Activated naive CD4-positive, alpha-beta T cell treated with anti-CD3 and anti-CD28 coated beads, Interleukin-2, amount 50 U/mL, for 72 hours (primary cell): Measurements from ENCODE around the gene CEMIP2. TPM values are rescaled to one million over a fixed set of nuclear protein-coding genes. Genes with fewer than 3 reads are reported as not detected.
"Not testable (repeated sequence)": the region's sequence is repeated elsewhere in the genome, so short reads cannot be mapped to it uniquely, and the experiment has no call there.

Source experiments
- ATAC-seq, 2 donors: fragments of 150-1000 bp; cut with Tn5 transposase; 2 replicates each; pipeline ENCODE4 v1.10.0; 2021; ENCODE audit warnings: mild to moderate bottlenecking in 2 of 2, moderate library complexity in 2 of 2
- DNase-seq, 2 donors: peaks; one replicate each; pipeline ENCODE4 v3.0.0; 2021 to 2022; ENCODE audit warnings: low spot score in 2 of 2
- H3K27ac Mint-ChIP-seq, 2 donors: one replicate each; pipeline ENCODE4 v1.8.0; 2022; ENCODE audit warnings: mild to moderate bottlenecking in 2 of 2, mixed read lengths in 2 of 2
- H3K36me3 Mint-ChIP-seq, 2 donors: one replicate each; pipeline ENCODE4 v1.8.0; 2022; ENCODE audit warnings: mixed read lengths in 2 of 2
- H3K9me3 Mint-ChIP-seq, 2 donors: one replicate each; pipeline ENCODE4 v1.8.0; 2022; ENCODE audit warnings: mixed read lengths in 2 of 2
- total RNA-seq, 2 donors: library from RNA; stranded (reverse); gene quantifications; one replicate each; pipeline ENCODE4 v1.2.3, GENCODE V29; 2022

CEMIP2 gene
- total RNA-seq, 2 donors from 2014 or later = 48.8 to 66.5 TPM

DNA sequence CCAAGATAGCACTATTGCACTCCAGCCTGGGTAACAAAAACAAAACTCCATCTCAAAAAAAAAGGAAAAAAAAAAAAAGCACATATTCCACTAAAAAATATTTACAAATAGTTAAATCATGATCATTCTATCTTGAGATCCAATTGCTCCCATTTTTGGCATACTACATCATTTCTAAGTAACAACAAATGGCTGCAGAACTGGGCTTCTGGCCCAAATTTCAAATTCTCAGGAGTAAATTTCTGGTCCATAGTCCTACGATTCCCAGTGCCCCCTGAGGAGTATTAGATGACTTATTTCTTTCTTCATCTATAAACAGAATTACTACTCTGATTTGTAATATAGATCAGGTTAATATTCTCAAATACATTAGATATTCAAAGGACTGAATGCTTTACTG, 62.1 kb downstream of the CEMIP2 start:
- no peaks in the 10 kb centered on the region for H3K9me3 Mint-ChIP-seq
- no peak for DNase-seq
- no peak for ATAC-seq
- no peak overlapping the region for H3K27ac Mint-ChIP-seq
- peaks cover 6 to 33% of the 10 kb centered on the region in 2 donors for H3K36me3 Mint-ChIP-seq

DNA sequence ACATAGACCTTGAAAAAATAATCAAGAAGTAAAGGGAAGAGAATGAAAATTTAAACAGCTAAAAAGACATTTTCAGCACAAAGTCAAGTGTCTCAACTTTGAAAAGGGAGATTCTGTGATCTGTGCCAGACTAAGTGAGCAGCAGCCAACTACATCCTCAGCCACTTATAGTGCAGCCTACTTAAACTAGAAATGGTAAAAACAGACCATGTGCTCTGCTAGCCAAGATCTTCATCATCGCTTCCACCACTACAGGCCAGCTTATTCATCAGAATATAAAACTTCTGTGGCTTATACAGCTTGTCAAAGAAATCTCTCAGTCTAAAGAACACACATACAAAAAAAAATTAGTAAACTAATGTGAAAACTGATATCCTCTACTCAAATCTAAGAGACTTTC, 63.5 kb downstream of the CEMIP2 start:
- H3K36me3 Mint-ChIP-seq = peaks cover 8 to 32% of the 10 kb centered on the region in 2 donors
- ATAC-seq = no peak
- DNase-seq = no peak
- H3K9me3 Mint-ChIP-seq = no peaks in the 10 kb centered on the region
- H3K27ac Mint-ChIP-seq = peak overlapping the region; percentile 3 to 58

DNA sequence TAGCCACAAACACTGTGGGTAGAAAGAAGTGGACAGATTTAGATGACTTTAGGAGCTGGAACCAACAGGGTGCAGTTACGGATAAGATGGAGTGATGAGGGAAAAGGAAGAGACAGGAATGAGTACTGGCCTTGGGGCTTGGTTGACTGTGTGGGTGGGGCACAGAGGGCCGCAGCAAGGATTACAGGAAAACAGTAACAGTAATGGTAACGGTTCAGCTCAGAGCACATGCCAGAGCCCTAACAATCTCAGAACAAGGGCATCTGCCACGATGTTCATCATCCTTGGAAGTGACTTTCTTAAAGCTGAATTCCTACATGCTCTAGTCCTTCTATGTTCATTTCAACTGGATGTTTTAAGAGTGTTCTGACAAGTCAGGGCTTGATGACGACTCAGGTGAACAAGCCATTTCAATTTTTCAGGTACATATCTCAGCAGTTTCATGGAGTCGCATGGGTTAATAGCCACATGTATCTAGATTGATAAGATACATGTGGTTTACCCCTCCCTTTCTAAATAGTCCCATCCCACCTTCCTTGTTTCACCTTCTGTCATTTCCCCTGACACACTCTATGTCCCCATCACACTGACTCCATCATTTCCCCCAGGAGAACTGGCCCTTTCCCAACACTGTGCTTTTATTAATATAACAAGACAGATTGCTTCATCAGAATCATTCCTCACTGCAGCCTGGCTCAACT, 65.0 kb downstream of the CEMIP2 start:
- H3K9me3 Mint-ChIP-seq = no peaks in the 10 kb centered on the region
- peak overlapping the region; percentile 3 to 83 for H3K27ac Mint-ChIP-seq
- H3K36me3 Mint-ChIP-seq = peaks cover 15 to 35% of the 10 kb centered on the region in 2 donors
- no peak for ATAC-seq
- DNase-seq = no peak

DNA sequence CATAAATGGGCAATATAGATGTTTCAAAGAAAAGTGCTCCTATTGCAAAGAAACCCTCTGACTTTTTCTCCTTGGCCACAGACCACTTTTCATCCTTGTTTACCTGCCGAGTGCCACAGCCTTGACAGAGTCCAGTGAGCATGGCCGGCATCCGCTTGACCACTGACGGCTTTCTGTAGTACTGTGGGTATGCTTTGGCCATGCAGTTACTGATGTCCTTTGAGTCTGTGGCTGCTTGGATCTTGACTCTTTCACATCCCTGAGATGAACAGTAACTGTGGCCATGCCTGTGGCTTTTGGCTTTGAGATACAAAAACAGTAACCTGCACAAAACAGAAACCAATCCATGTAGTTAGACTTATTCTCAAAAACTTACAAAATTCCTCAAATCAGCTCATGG, 70.4 kb downstream of the CEMIP2 start:
- no peak for ATAC-seq
- peaks cover 17 to 42% of the 10 kb centered on the region in 2 donors for H3K36me3 Mint-ChIP-seq

DNA sequence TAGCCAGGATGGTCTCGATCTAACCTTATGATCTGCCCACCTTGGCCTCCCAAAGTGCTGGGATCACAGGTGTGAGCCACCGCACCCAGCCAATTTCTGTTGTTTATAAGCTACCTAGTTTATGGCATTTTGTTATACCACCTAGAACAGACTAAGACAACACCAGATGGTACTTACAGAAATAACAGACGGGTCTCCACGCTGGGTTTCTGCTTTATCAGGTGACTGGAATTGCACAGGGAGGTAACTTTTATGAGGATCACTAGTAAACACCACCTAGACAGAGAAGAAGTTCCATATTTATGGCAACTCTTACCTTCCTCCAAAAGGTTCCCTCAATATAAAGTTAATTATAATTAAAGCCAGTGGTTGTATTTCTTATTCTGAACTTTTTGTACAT, 74.0 kb downstream of the CEMIP2 start:
- Mint-ChIP-seq H3K36me3 (peaks cover 20 to 53% of the 10 kb centered on the region in 2 donors), H3K27ac (no peak overlapping the region), H3K9me3 (no peaks in the 10 kb centered on the region)
- DNase-seq = no peak
- no peak for ATAC-seq

More for the DNA sequence above, 70.4 kb downstream of the CEMIP2 start:
- H3K9me3 Mint-ChIP-seq = no peaks in the 10 kb centered on the region
- DNase-seq = no peak
- no peak overlapping the region for H3K27ac Mint-ChIP-seq

DNA sequence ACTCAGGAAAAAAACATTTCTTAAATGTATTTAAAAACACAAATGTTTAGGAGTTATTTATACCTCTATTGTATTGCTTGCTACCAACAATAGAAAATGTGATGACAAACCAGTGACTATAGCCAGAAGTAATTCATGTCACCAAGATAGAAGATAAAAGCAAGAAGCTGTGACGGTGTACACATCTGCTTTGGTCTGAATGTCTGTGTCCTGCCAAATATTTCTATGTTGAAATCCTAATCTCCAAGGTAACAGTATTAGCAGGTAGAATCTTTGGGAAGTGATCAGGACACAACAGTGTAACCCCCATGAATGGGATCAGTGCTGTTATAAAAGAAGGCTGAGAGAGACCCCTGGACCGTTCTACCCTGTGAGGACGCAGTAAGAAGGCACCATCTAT, 74.7 kb downstream of the CEMIP2 start:
- ATAC-seq = no peak
- H3K27ac Mint-ChIP-seq = no peak overlapping the region
- H3K9me3 Mint-ChIP-seq = no peaks in the 10 kb centered on the region
- no peak for DNase-seq
- peaks cover 22 to 56% of the 10 kb centered on the region in 2 donors for H3K36me3 Mint-ChIP-seq

DNA sequence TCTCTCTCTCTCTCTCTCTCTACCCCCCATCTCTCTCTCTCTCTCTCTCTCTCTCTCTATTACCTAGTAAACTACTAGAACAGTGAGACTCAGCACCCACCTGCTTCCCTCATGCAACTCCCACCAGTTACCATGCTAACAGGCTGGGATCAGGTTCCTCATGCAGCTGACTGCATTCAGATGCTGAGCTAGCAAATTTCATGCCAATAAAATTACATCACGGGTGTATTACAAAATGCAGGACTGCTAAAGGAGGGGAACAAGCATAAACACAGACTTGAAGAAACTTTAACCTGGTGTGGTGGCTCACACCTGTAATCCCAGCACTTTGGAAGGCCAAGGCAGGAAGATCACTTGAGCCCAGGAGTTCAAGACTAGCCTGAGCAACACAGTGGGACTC, 76.0 kb downstream of the CEMIP2 start:
- H3K27ac Mint-ChIP-seq = peak overlapping the region in 1 of 2 donors; percentile 91
- H3K36me3 Mint-ChIP-seq = peaks cover 25 to 50% of the 10 kb centered on the region in 2 donors
- no peak for DNase-seq
- no peaks in the 10 kb centered on the region for H3K9me3 Mint-ChIP-seq
- ATAC-seq = no peak

DNA sequence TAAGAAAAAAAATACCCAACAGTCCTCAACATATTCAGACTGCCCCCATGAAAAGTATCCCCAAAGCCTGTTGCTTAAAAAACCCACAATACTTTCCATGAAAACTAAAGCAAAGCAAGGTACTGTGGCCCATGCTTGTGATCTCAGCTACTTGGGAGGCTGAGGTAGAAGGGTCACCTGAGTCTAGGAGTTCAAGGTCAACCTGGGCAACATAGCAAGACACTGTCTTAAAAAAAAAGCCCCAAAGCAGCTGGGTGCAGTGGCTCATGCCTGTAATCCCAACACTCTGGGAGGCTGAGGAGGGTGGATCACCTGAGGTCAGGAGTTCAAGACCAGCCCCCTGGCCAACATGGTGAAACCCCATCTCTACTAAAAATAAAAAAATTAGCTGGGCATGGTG, 76.7 kb downstream of the CEMIP2 start:
- H3K36me3 Mint-ChIP-seq = peaks cover 25 to 51% of the 10 kb centered on the region in 2 donors
- ATAC-seq, DNase-seq, H3K9me3 Mint-ChIP-seq, H3K27ac Mint-ChIP-seq: not testable (repeated sequence)

DNA sequence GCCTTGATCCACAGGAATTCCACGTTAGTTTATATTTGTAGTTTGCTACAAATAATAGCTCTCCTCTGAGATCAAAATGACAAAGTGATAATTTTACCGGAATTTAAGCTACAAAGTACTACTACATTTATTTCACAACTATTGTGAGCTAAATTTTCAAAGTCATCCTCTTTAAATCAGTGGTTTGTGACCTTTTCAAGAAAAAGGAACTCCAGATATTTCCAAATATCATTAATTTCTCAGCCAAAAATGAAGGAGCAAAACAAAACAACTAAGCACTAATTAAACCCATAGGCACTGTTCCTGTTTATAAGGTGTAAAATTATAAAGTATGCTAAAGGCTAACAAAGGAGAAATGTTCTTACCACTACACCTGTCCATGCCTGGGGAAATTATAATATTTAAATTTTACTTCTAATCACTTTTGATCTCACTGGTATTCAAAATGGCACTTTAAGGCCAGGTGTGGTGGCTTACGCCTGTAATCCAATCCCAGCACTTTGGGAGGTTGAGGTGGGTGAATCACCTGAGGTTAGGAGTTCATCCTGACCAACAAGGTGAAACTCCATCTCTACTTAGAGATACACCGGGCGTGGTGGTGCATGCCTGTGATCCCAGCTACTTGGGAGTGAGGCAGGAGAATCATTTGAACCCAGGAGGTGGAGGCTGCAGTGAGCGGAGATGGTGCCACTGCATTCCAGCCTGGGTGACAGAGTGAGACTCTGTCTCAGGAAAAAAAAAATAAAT, 77.5 kb downstream of the CEMIP2 start:
- H3K36me3 Mint-ChIP-seq = peaks cover 28 to 56% of the 10 kb centered on the region in 2 donors

DNA sequence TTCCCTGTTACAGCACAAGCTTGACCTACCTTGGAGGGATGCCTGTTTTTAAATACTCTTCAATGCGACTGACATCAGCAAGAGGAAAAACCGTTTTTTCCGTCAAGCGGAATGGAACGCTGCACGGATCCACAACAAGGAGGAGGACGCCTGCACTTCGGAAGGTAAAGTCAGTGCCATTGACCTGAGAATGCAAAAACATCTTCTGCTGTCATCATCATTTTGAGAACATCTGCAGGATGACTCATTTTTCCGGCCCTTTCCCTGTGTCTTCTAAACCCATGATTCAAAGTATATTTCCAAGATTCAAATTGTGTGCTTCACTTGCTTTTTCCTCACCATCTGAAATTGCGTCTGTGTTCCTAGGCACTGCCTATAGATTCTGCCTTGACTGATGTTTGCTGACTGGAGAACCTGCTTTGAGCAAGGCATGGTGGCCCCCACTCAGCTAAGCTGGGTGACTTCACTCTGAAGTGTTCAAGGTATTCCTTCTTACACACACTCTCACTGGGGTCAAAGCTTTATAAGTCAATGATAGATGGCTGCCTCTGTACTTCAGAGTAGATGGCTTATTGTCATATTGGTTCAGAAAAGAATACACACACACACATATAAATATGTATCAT, 78.1 kb downstream of the CEMIP2 start:
- H3K9me3 Mint-ChIP-seq = no peaks in the 10 kb centered on the region
- ATAC-seq (no peak), DNase-seq (no peak)
- peak overlapping the region; percentile 60 to 85 for H3K27ac Mint-ChIP-seq
- H3K36me3 Mint-ChIP-seq = peaks cover 27 to 61% of the 10 kb centered on the region in 2 donors

More for the DNA sequence above, 77.5 kb downstream of the CEMIP2 start:
- Mint-ChIP-seq H3K27ac (peak overlapping the region; percentile 60 to 85), H3K9me3 (no peaks in the 10 kb centered on the region)
- DNase-seq = no peak
- ATAC-seq = no peak

DNA sequence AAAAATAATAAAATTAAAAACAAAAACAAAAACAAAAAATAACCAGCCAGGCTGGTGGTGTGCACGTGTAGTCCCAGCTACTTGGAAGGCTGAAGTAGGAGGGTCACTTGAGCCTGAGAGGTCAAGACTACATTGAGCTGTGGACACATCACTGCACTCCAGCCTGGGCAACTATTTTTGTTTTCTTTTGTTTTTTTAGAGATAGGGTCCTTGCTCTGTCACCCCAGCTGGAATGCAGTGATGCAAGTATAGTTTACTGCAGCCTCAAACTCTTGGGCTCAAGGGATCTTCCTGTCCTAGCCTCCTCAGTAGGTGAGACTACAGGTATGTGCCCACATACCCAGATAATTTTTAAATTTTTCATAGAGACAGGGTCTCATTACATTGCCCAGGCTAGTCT, 80.6 kb downstream of the CEMIP2 start:
- ATAC-seq = no peak
- peaks cover 24 to 65% of the 10 kb centered on the region in 2 donors for H3K36me3 Mint-ChIP-seq

DNA sequence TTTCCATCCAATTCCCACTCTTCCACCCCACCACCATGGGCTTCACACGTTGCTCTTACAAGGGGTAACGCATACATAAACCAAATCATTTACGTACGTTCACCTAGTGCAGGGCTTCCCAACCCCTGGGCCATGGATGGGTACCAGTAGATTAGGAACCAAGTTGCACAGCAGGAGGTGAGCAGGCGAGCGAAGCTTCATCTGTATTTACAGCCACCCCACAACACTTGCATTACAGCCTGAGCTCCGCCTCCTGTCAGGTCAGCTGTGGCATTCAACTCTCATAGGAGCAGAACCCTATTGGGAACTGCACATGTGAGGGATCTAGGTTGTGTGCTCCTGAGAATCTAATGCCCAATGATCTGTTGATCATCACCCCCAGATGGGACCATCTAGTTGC, 82.3 kb downstream of the CEMIP2 start:
- no peaks in the 10 kb centered on the region for H3K9me3 Mint-ChIP-seq
- H3K36me3 Mint-ChIP-seq = peaks cover 24 to 62% of the 10 kb centered on the region in 2 donors
- DNase-seq (no peak), ATAC-seq (peak in 1 of 2 donors; percentile 22)
- H3K27ac Mint-ChIP-seq = peak overlapping the region in 1 of 2 donors; percentile 79

More for the DNA sequence above, 80.6 kb downstream of the CEMIP2 start:
- H3K9me3 Mint-ChIP-seq = no peaks in the 10 kb centered on the region
- no peak for DNase-seq
- H3K27ac Mint-ChIP-seq = no peak overlapping the region

DNA sequence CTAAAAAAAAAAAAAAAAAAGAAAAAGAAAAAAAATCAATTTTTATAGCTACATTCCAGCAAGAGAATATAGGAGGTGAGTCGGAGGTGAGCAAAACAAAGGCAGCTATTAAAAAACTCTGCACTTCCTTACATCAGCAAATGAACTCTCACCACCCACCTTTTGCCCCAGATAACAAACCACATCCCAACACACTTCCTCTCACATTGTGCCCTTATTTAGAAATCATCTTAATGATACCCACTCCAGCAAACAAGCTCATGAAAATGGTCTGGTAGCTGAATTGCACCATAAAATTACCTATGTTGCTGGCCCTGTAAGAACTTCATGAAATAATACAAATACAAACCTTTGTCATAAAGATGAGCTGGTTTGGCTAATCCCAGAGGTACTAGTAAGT, 82.9 kb downstream of the CEMIP2 start:
- peak; percentile 60 to 64 for ATAC-seq
- no peaks in the 10 kb centered on the region for H3K9me3 Mint-ChIP-seq
- H3K27ac Mint-ChIP-seq = peak overlapping the region in 1 of 2 donors; percentile 68
- peak in 1 of 2 donors; percentile 7 for DNase-seq
- peaks cover 21 to 57% of the 10 kb centered on the region in 2 donors for H3K36me3 Mint-ChIP-seq

DNA sequence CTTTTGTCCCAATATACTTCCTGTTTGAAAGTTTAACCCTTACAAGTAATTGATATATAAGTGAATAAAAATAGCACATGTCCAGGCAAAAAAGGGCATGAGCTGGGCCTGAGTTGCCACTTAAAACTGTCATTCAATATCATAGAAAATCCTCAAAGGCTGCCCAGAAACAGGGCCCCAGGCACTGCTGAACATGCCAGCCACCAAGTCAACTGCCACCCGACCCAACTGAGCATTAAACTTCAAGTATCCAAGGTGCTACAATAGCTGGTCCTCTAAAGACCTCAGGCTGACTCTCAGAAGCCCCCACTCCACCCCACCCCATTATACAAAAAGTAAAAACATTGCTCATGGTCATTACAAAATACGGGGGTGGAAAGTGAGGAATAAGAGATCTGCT, 83.7 kb downstream of the CEMIP2 start:
- no peak for ATAC-seq
- H3K27ac Mint-ChIP-seq = no peak overlapping the region
- no peaks in the 10 kb centered on the region for H3K9me3 Mint-ChIP-seq
- DNase-seq = no peak
- peaks cover 14 to 48% of the 10 kb centered on the region in 2 donors for H3K36me3 Mint-ChIP-seq

DNA sequence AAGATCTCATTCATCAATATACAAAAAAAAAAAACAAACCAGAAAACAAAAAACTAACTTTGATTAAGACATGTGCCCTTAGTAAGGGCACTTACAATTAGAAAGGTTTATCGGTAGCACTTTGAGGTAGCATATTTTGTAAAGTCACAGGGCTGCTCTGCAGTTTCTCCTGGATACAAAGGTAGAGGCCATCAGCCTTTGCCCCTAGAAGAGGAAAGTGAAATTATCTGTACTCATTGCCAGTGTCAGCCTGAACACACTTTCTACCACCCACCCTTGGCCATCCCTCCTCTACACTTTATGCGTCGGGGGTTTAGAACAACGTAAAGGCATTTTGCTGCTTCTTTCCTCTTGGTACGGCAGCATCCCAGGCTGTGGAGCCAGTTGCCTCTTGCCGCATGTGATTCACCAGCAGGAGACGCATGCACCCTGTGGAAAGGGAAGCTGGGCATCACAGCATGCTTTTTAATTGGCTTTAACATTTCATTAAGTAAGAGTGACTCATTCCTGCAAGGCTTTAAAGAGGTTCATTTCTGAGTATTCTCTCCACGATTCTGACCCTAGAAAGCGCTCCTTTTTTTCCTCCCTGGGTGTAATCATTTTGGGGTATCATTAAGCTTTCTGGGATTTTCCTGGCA, 84.6 kb downstream of the CEMIP2 start:
- DNase-seq (no peak), ATAC-seq (no peak)
- no peaks in the 10 kb centered on the region for H3K9me3 Mint-ChIP-seq
- H3K27ac Mint-ChIP-seq = peak overlapping the region in 1 of 2 donors; percentile 86
- peaks cover 9 to 40% of the 10 kb centered on the region in 2 donors for H3K36me3 Mint-ChIP-seq

DNA sequence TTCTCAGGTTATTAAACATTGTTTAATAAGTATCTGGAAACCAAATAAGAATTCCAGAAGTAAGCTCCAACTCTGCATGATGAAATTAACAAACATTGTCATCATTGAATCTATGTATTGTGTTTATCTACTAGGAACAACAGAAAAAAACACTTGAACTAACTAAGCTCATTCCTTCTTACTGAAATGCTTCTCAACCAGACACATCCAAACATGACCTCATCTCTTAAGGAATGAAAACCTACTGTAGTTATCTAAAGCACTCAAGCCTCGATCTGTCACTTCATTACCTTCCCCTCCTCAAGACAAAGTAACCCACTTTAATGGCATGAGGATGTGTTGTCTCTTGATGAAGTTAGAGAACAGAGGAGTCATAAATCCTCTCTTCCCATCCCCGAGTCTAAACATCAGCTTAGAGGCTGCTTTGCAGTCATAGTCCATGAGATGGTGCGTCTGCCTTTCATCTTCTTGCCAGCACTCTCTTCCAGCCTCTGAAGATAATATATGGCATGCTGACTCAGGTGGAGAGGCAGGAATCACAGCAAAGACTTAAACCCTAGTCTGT, 86.5 kb downstream of the CEMIP2 start:
- Mint-ChIP-seq H3K36me3 (peaks cover 13 to 28% of the 10 kb centered on the region in 2 donors), H3K27ac (peak overlapping the region in 1 of 2 donors; percentile 67), H3K9me3 (no peaks in the 10 kb centered on the region)
- ATAC-seq = no peak
- DNase-seq = no peak
